BLaER1 treated with 17β-estradiol and CSF1 and Interleukin-3, amounts not matched to agents 10 nM and 100 nM (cell line): ENCODE results near the gene ZNF605.
"Not testable (repeated sequence)": the region's sequence is repeated elsewhere in the genome, so short reads cannot be mapped to it uniquely, and the experiment has no call there.

ENCODE experiments used
- H3K27ac ChIP-seq, 11 experiments: shearing (Covaris generic); formaldehyde crosslinking; 2 replicates each; pipeline ENCODE4 v1.8.1; 2022
- H3K27me3 ChIP-seq, 11 experiments: shearing (Covaris generic); formaldehyde crosslinking; 2 replicates each; pipeline ENCODE4 v1.8.1; 2022
- H3K36me3 ChIP-seq, 11 experiments: shearing (Covaris generic); formaldehyde crosslinking; 2 replicates each; pipeline ENCODE4 v1.8.1; 2022
- H3K4me1 ChIP-seq, 10 experiments: shearing (Covaris generic); formaldehyde crosslinking; 2 replicates each; pipeline ENCODE4 v1.8.1; 2022
- H3K4me2 ChIP-seq, 11 experiments: shearing (Covaris generic); formaldehyde crosslinking; 2 replicates each; pipeline ENCODE4 v1.8.1; 2022
- H3K4me3 ChIP-seq, 10 experiments: shearing (Covaris generic); formaldehyde crosslinking; 2 replicates each; pipeline ENCODE4 v1.8.1; 2022
- H3K9ac ChIP-seq, 11 experiments: shearing (Covaris generic); formaldehyde crosslinking; 2 replicates each; pipeline ENCODE4 v1.8.1; 2022
- H3K9me3 ChIP-seq, 11 experiments: shearing (Covaris generic); formaldehyde crosslinking; replicated peaks in 1 of 11; 2 replicates each; pipeline ENCODE4 v1.8.1; 2022
- H4K20me1 ChIP-seq, 11 experiments: shearing (Covaris generic); formaldehyde crosslinking; 2 replicates each; pipeline ENCODE4 v1.8.1; 2022
- Cebpa-rat ChIP-seq, 11 experiments: shearing (Covaris generic); IDR thresholded peaks; 2 replicates each; pipeline ENCODE4 v1.8.1; 2022

The ZNF605 gene

DNA sequence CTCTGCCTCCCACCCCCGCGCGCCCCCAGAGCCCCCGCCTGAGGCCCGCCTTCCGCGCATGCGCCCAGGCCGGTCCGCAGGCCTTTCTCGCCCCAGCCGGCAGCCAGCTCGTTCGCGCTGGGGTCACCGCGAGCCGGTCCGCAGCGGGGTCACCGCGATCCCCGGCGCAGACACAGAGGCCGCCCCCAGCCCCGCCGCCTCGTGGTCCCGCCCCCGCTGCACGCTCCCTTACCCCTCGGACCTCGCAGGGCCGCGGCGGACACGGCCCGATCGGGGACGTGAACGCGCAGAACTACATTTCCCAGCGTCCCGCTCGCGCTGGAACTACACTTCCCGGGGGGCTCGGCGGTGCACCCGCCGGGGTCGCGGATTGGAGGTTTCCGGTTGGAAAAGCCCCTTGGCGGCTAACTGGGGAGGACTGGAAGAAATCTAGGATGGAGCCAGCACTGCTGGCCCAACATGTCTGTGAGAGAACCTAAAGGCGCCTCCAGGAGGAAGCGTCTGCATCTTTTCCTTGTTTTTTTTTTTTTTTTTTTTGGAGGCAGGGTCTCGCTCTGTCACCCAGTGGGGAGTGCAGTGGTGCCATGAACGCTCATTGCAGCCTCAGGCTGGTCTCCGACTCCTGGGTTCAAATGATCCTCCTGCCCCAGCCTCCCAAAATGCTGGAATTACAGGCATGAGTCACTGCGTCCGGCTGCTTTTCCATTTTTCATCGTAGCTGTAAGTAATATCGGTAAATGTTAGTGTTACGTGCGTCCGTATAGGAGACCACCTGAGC lies at the start of gene ZNF605:
TSS of gene ZNF605 (minus strand) at position 296 of the 778 bp plus-strand sequence. CDS start 10,671 bp downstream, outside the sequence.
- Histone ChIP-seq H3K9ac (peak within 1 kb of the TSS; percentile 90 to 97 (median 93)), H3K27ac (peak within 1 kb of the TSS; percentile 88 to 95 (median 92)), H4K20me1 (no peaks in the 10 kb centered on the region), H3K9me3 (peaks cover 51 to 90% (median 69%) of the 10 kb centered on the region in 11 experiments), H3K36me3 (peaks cover 18 to 35% (median 25%) of the 10 kb centered on the region in 11 experiments), H3K4me3 (peak within 1 kb of the TSS; percentile 69 to 91 (median 80)), H3K4me2 (peak within 1 kb of the TSS; percentile 79 to 97 (median 93)), H3K4me1 (peaks cover 7 to 17% (median 11%) of the 10 kb centered on the region in 10 experiments; a peak in 19 of 20 replicates), H3K27me3 (no peaks in the 10 kb centered on the region)
- no peak for TF ChIP-seq Cebpa-rat (IDR thresholded peaks at IDR 0.05)

DNA sequence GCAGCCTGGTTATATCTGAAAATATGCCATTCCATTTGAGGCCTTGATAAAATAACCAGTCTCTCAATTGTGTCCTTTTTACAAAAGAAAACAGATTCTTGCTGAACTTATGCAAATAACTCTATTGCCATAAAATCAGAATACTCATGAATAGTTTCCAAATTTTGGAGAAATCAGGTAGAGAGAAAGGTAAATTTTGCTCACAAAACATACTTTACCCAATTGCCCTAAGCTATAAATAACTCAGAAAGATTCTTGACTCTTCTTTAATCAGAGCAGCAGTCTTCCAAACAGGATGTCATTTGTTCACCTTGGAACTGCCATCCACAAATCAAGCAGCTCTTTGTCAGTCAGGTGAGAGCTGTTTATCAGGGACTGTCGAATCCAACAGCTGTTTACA lies 42.6 kb upstream of the ZNF605 start:
- Histone ChIP-seq H3K27ac (no peak overlapping the region), H3K4me1 (no peaks in the 10 kb centered on the region), H3K36me3 (peaks cover 94 to 100% (median 98%) of the 10 kb centered on the region in 11 experiments), H4K20me1 (peaks cover 0 to 38% (median 0%) of the 10 kb centered on the region in 11 experiments; a peak in 3 of 22 replicates), H3K4me2 (no peak overlapping the region), H3K9me3 (peaks cover 100% of the 10 kb centered on the region in 11 experiments), H3K9ac (no peak overlapping the region), H3K27me3 (no peaks in the 10 kb centered on the region), H3K4me3 (peak overlapping the region in 5 of 10 experiments; percentile 14 to 26 (median 19); a peak in 2 of 20 replicates)
- no peak for TF ChIP-seq Cebpa-rat (IDR thresholded peaks at IDR 0.05)

DNA sequence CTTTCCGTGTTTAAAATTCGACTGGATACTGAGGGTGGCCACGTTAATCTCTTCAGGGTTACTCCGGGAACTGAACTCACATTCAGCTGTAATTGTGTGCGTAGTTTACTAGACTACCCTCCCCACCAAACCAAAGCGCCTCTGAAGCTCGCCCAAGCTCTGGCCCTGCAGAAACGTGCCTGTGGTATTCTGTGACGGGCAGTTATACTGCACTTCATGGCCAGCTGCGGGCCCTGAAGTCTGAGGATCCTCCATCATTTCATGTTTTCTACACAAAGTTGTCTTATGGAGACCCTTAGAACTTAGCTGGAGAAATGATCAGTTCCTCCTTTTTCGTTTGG lies 30.7 kb upstream of the ZNF605 start:
- TF ChIP-seq Cebpa-rat (IDR thresholded peaks at IDR 0.05), result no peak
- H3K36me3 ChIP-seq, result peaks cover 43 to 47% (median 46%) of the 10 kb centered on the region in 11 experiments
- H3K9me3 ChIP-seq, result peaks cover 63 to 78% (median 71%) of the 10 kb centered on the region in 11 experiments
- peak overlapping the region; percentile 78 to 92 (median 88) for H3K9ac ChIP-seq
- H3K4me1 ChIP-seq, result peaks cover 7 to 18% (median 13%) of the 10 kb centered on the region in 10 experiments; a peak in 19 of 20 replicates
- no peaks in the 10 kb centered on the region for H3K27me3 ChIP-seq
- peak overlapping the region; percentile 83 to 99 (median 93) for H3K4me2 ChIP-seq
- peak overlapping the region; percentile 73 to 89 (median 86) for H3K27ac ChIP-seq
- H4K20me1 ChIP-seq, result peaks cover 0 to 6% (median 0%) of the 10 kb centered on the region in 11 experiments; a peak in 3 of 22 replicates
- peak overlapping the region; percentile 80 to 99 (median 93) for H3K4me3 ChIP-seq

DNA sequence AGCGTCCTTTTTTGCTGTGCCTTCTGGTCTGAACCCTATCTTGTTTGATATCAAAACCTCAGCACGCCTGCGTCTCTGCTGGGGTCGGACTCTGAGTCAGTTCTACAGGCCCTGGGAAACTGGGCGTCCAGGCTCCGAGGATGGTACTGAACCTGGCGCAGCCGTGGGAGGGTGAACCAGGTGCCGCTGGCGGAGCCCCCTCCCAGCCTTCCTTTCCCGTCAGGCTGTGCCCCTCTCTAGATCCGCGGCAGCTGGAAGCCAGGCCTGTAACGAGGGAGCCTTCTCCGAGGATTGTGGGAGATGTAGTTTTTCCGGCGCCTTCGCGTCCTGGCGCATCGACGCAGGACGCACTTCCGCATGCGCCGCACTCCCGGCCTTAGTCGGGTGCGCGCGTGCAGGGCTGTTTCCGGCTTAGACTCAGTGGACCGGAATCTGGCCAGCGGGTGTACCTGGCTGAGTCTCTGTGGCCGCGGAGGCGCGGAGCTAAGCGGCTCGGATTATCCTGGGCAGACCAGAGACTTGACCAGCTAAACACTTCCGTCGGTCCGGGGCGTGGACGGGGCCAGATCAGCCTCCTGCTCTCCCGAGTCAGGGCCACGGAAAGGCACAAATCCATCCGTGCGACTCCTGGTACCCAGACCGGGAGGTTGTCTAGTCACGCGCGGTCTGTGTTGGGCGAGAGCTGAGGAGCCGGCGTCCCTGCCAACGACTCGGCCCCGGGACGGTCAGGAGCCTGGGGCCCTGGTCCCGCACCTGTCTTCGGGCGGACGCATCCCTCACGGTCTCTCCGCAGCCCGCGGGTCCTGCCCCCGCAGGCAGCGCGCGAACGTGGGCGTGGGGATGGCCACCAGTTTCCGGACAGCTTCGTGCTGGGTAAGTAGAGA lies 30.1 kb upstream of the ZNF605 start, which contains the start of gene ZNF26:
TSS of gene ZNF26 (plus strand) at position 367 of the 884 bp plus-strand sequence. CDS start at position 841, 474 bp downstream.
- no peak for TF ChIP-seq Cebpa-rat (IDR thresholded peaks at IDR 0.05)
- peak within 1 kb of the TSS; percentile 80 to 99 (median 93) for H3K4me3 ChIP-seq
- peaks cover 7 to 18% (median 13%) of the 10 kb centered on the region in 10 experiments; a peak in 19 of 20 replicates for H3K4me1 ChIP-seq
- peak within 1 kb of the TSS; percentile 83 to 99 (median 93) for H3K4me2 ChIP-seq
- peaks cover 0 to 6% (median 0%) of the 10 kb centered on the region in 11 experiments; a peak in 3 of 22 replicates for H4K20me1 ChIP-seq
- peaks cover 37 to 41% (median 40%) of the 10 kb centered on the region in 11 experiments for H3K36me3 ChIP-seq
- H3K9me3 ChIP-seq, result peaks cover 57 to 73% (median 67%) of the 10 kb centered on the region in 11 experiments
- H3K27me3 ChIP-seq, result no peaks in the 10 kb centered on the region
- H3K9ac ChIP-seq, result peak within 1 kb of the TSS; percentile 78 to 92 (median 88)
- H3K27ac ChIP-seq, result peak within 1 kb of the TSS; percentile 73 to 89 (median 86)

DNA sequence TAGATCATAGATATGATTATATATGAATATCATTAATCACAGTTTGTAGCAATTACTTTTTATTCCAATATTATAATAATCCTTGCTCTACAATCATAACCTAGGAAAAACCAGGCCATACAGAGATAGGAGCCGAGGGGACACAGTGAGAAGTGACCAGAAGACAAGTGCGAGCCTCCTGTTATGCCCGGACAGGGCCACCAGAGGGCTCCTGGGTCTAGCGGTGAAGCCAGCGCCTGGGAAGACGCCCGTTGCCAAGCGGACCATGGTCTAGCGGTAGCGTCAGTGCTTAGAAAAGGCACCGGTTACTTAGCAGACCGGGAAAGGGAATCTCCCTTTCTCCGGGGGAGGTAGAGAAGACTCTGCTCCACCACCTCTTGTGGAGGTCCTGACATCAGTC lies 20.8 kb upstream of the ZNF605 start:
- not testable (repeated sequence) for H3K4me1 ChIP-seq, H3K27ac ChIP-seq, H3K27me3 ChIP-seq, H3K4me3 ChIP-seq, H3K36me3 ChIP-seq, H3K4me2 ChIP-seq, H4K20me1 ChIP-seq, H3K9ac ChIP-seq
- H3K9me3 ChIP-seq, result peaks cover 55 to 97% (median 66%) of the 10 kb centered on the region in 11 experiments

DNA sequence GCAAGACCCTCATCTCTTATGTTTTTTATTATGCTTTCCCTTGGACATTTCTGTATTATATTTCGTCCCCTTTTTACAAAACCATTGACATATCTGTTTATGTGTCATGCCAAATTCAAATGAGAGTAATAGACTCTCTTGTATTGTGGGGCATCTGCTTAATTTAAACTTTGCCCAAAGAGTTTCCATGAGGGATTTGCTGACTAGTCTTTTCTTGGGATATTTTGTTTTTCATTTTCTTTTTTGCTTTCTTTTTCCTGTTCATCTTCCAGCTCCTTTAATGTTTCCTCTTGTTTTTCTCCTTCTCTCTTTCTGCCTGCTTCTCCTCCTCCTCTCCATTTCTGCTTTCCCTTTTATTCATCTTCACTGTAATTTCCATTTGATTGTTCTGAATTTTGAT lies 16.3 kb upstream of the ZNF605 start:
- H3K9ac ChIP-seq, result no peak overlapping the region
- no peak overlapping the region for H3K27ac ChIP-seq
- peaks cover 8 to 15% (median 11%) of the 10 kb centered on the region in 11 experiments; a peak in 18 of 22 replicates for H3K36me3 ChIP-seq
- peaks cover 82 to 100% (median 97%) of the 10 kb centered on the region in 11 experiments for H3K9me3 ChIP-seq
- H3K4me3 ChIP-seq, result no peak overlapping the region
- no peaks in the 10 kb centered on the region for H4K20me1 ChIP-seq
- H3K27me3 ChIP-seq, result no peaks in the 10 kb centered on the region
- TF ChIP-seq Cebpa-rat (IDR thresholded peaks at IDR 0.05), result no peak
- no peaks in the 10 kb centered on the region for H3K4me1 ChIP-seq
- no peak overlapping the region for H3K4me2 ChIP-seq

DNA sequence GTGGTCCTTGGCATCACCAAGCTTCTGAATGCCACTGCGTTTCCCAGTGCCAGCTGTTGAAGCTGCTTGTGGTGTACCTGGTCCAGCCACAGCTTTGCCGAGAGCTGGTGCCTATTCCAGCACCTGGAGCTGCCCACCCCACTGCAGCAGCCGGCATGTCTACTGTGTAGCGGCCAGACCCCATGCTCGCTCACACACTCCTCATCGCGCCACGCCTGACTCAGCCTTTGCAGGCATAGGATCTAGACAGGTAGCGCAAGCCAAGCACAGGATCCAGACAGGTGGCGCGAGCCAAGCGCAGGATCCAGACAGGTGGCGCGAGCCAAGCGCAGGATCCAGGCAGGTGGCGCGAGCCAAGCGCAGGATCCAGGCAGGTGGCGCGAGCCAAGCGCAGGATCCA lies 11.6 kb upstream of the ZNF605 start:
- H3K27ac ChIP-seq, result no peak overlapping the region
- peaks cover 98 to 100% (median 100%) of the 10 kb centered on the region in 11 experiments for H3K9me3 ChIP-seq
- H3K4me3 ChIP-seq, result peak overlapping the region in 5 of 10 experiments; percentile 3 to 14 (median 10); a peak in 1 of 20 replicates
- no peaks in the 10 kb centered on the region for H4K20me1 ChIP-seq
- H3K4me2 ChIP-seq, result no peak overlapping the region
- no peaks in the 10 kb centered on the region for H3K27me3 ChIP-seq
- peaks cover 24 to 60% (median 52%) of the 10 kb centered on the region in 11 experiments; a peak in 21 of 22 replicates for H3K36me3 ChIP-seq
- no peak for TF ChIP-seq Cebpa-rat (IDR thresholded peaks at IDR 0.05)
- H3K9ac ChIP-seq, result no peak overlapping the region
- H3K4me1 ChIP-seq, result no peaks in the 10 kb centered on the region

DNA sequence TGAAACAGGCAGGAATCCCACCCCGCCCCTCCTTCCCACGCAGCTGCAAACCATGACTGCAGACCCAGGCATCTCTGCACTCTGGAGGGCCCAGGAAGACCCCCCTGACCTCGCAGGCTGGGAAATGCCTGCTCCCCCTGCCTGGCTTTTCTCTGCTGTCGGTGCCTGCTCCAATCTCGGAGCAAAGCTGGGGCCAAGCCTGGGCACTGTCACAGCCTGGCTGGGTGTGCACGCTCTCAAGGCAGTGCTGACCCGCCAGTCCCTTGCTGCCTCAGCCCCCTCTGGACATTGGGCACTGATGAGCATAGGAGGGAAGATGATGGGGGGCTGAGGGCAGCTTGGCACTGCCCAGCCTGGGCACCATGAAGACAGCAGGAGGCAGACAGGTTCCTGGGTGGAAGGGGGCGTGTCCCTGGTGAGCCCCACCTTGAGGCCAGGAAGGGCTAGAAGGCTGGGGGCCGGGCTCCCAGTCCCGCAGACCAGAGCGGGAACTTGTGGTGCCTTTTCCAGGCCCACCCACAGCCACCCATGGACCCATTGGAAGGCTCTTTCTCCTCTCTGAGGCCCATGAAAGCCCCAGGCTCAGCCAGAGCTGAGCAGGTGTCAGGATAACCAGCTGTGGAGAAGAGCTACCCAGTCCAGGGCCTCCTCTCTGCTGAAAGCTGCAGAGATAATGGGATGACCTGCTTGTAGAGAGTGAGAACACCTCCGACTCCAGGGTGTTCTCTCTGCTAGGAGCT lies 10.7 kb upstream of the ZNF605 start:
- Histone ChIP-seq H3K4me2 (no peak overlapping the region), H4K20me1 (no peaks in the 10 kb centered on the region), H3K27ac (no peak overlapping the region), H3K9me3 (peaks cover 93 to 100% (median 100%) of the 10 kb centered on the region in 11 experiments), H3K4me3 (peak overlapping the region in 3 of 10 experiments; percentile 3 to 31 (median 6); a peak in 2 of 20 replicates), H3K4me1 (no peaks in the 10 kb centered on the region), H3K9ac (no peak overlapping the region), H3K36me3 (peaks cover 24 to 67% (median 60%) of the 10 kb centered on the region in 11 experiments; a peak in 21 of 22 replicates), H3K27me3 (no peaks in the 10 kb centered on the region)
- no peak for TF ChIP-seq Cebpa-rat (IDR thresholded peaks at IDR 0.05)
